IMR-90 (cell line): ENCODE data around the gene PPP1R12B. TPM values are rescaled to one million over a fixed set of nuclear protein-coding genes. Genes with fewer than 3 reads are reported as not detected.

Experiments
- ATAC-seq: fragments of 200-7000 bp; cut with Tn5 transposase; 2 replicates; pipeline ENCODE4 v1.9.1; 2020; ENCODE audit warnings: low read depth, mild to moderate bottlenecking, moderate library complexity
- BruUV-seq: library from RNA; stranded (reverse); fragments of 400-500 nt; replicated peaks from 2 replicates; lab custom pipeline; 2021; lab: Mats Ljungman, UMichigan
- CTCF ChIA-PET: fragments of 300-600 bp; formaldehyde crosslinking; extraction: SDS; loops from one replicate; lab custom pipeline; 2021; ENCODE audit warnings: antibody characterized with exemption; lab: Yijun Ruan, JAX
- POLR2A ChIA-PET: fragments of 300-600 bp; sonication (Branson Sonifier 250); formaldehyde crosslinking; loops from one replicate; lab custom pipeline; 2022; ENCODE audit warnings: antibody characterized with exemption; ENCODE audit not compliant: unreplicated experiment; lab: Charles Lee
- DNase-seq: peaks from one replicate; pipeline ENCODE4 v3.0.0; 2013
- H2AFZ ChIP-seq: replicated peaks from 2 replicates; pipeline ENCODE3; 2013; ENCODE audit warnings: low read length, mild to moderate bottlenecking; ENCODE audit not compliant: poor library complexity
- H2AK5ac ChIP-seq: 2 replicates; pipeline ENCODE4 v1.6.1; 2013; ENCODE audit warnings: low read depth, low read length, inconsistent platforms
- H2AK9ac ChIP-seq: replicated peaks from 2 replicates; pipeline ENCODE3; 2013; ENCODE audit warnings: mild to moderate bottlenecking, low read depth, low read length, moderate library complexity; ENCODE audit not compliant: poor library complexity
- H2BK120ac ChIP-seq: 2 replicates; pipeline ENCODE4 v1.6.1; 2013; ENCODE audit warnings: low read depth, low read length, inconsistent platforms
- H2BK15ac ChIP-seq: 3 replicates; pipeline ENCODE4 v1.6.1; 2013; ENCODE audit warnings: low read depth, low read length, inconsistent platforms
- H2BK20ac ChIP-seq: 2 replicates; pipeline ENCODE4 v1.6.1; 2013; ENCODE audit warnings: low read depth, mild to moderate bottlenecking, inconsistent platforms, low read length, moderate library complexity
- H2BK5ac ChIP-seq: 2 replicates; pipeline ENCODE4 v1.6.1; 2013; ENCODE audit warnings: mild to moderate bottlenecking, low read depth, low read length, inconsistent platforms; ENCODE audit not compliant: poor library complexity, severe bottlenecking
- H3K14ac ChIP-seq: replicated peaks from 2 replicates; pipeline ENCODE4 v1.6.1; 2013; ENCODE audit warnings: low read depth, low read length, inconsistent platforms
- H3K18ac ChIP-seq: 2 replicates; pipeline ENCODE4 v1.6.1; 2013; ENCODE audit warnings: low read depth, low read length, control low read depth
- H3K23ac ChIP-seq: 2 replicates; pipeline ENCODE4 v1.6.1; 2013; ENCODE audit warnings: low read depth, low read length, inconsistent platforms
- H3K27ac ChIP-seq: 2 replicates; pipeline ENCODE4 v1.5.1; 2013; ENCODE audit warnings: mild to moderate bottlenecking, control low read depth, low read length; ENCODE audit not compliant: insufficient read depth
- H3K27me3 ChIP-seq: 2 replicates; pipeline ENCODE4 v1.6.1; 2013; ENCODE audit warnings: low read length; ENCODE audit not compliant: control insufficient read depth, insufficient read depth
- H3K36me3 ChIP-seq: 2 replicates; pipeline ENCODE4 v1.6.1; 2013; ENCODE audit warnings: low read length, mixed read lengths; ENCODE audit not compliant: control insufficient read depth, insufficient read depth
- H3K4ac ChIP-seq: 2 replicates; pipeline ENCODE4 v1.6.1; 2013; ENCODE audit warnings: low read depth, low read length, inconsistent platforms
- H3K4me1 ChIP-seq: 2 replicates; pipeline ENCODE4 v1.6.1; 2013; ENCODE audit warnings: low read length, mixed read lengths; ENCODE audit not compliant: control insufficient read depth, insufficient read depth
- H3K4me2 ChIP-seq: 2 replicates; pipeline ENCODE4 v1.6.1; 2013; ENCODE audit warnings: low read depth, mild to moderate bottlenecking, control low read depth, low read length, moderate library complexity
- H3K4me3 ChIP-seq: 2 replicates; pipeline ENCODE4 v1.5.1; 2013; ENCODE audit warnings: low read depth, mild to moderate bottlenecking, control low read depth, low read length, moderate library complexity; ENCODE audit not compliant: insufficient read depth
- H3K56ac ChIP-seq: 2 replicates; pipeline ENCODE4 v1.6.1; 2013; ENCODE audit warnings: low read length, inconsistent platforms; ENCODE audit not compliant: insufficient read depth; ENCODE audit errors: extremely low read depth
- H3K79me1 ChIP-seq, 2 experiments: 2 replicates each; pipeline ENCODE4 v1.6.1; 2013; ENCODE audit warnings: low read length in 2 of 2, inconsistent platforms in 1 of 2, low read depth in 1 of 2
- H3K9ac ChIP-seq: 2 replicates; pipeline ENCODE4 v1.6.1; 2013; ENCODE audit warnings: low read depth, low read length, control low read depth
- H3K9me1 ChIP-seq: 2 replicates; pipeline ENCODE4 v1.6.1; 2013; ENCODE audit warnings: low read length, inconsistent platforms; ENCODE audit not compliant: insufficient read depth
- H3K9me3 ChIP-seq: 2 replicates; pipeline ENCODE4 v1.6.1; 2013; ENCODE audit warnings: low read length; ENCODE audit not compliant: control insufficient read depth, insufficient read depth
- H4K20me1 ChIP-seq: 2 replicates; pipeline ENCODE4 v1.6.1; 2013; ENCODE audit warnings: low read length, inconsistent platforms; ENCODE audit not compliant: insufficient read depth
- H4K5ac ChIP-seq: 2 replicates; pipeline ENCODE4 v1.6.1; 2013; ENCODE audit warnings: mild to moderate bottlenecking, low read depth, low read length, control low read depth
- H4K8ac ChIP-seq, 2 experiments: 2 replicates each; pipeline ENCODE4 v1.6.1; 2013; ENCODE audit warnings: low read depth in 2 of 2, low read length in 2 of 2, control low read depth in 1 of 2, inconsistent platforms in 1 of 2
- H4K91ac ChIP-seq: 2 replicates; pipeline ENCODE4 v1.6.1; 2013; ENCODE audit warnings: low read depth, low read length, inconsistent platforms; ENCODE audit not compliant: insufficient read depth
- BHLHE40 ChIP-seq: fragments of 150-350 bp; IDR thresholded peaks from 2 replicates; pipeline ENCODE4 v1.6.1; 2016; ENCODE audit warnings: mild to moderate bottlenecking, low read depth, low read length
- CEBPB ChIP-seq: IDR thresholded peaks from 2 replicates; pipeline ENCODE4 v1.6.1; 2012; ENCODE audit warnings: low read depth, low read length, improper control_type of control experiment
- CHD1 ChIP-seq: IDR thresholded peaks from 2 replicates; pipeline ENCODE4 v1.6.1; 2012; ENCODE audit warnings: low read depth, low read length, improper control_type of control experiment
- CTCF ChIP-seq: conservative IDR thresholded peaks from 2 replicates; pipeline ENCODE4 v1.5.1; 2012; ENCODE audit warnings: mild to moderate bottlenecking, low read depth, low read length, improper control_type of control experiment
- ELK1 ChIP-seq: fragments of 150-350 bp; IDR thresholded peaks from 2 replicates; pipeline ENCODE4 v1.6.1; 2016; ENCODE audit warnings: low read depth, mild to moderate bottlenecking, low read length, moderate library complexity, borderline replicate concordance
- FOS ChIP-seq: fragments of 150-350 bp; IDR thresholded peaks from 2 replicates; pipeline ENCODE4 v1.6.1; 2016; ENCODE audit warnings: low read depth, low read length
- MAFK ChIP-seq: IDR thresholded peaks from 2 replicates; pipeline ENCODE4 v1.6.1; 2012; ENCODE audit warnings: low read depth, low read length, improper control_type of control experiment
- MAZ ChIP-seq: IDR thresholded peaks from 2 replicates; pipeline ENCODE4 v1.6.1; 2012; ENCODE audit warnings: low read depth, mild to moderate bottlenecking, low read length, improper control_type of control experiment, moderate library complexity, borderline replicate concordance
- MXI1 ChIP-seq: IDR thresholded peaks from 2 replicates; pipeline ENCODE4 v1.6.1; 2012; ENCODE audit warnings: low read depth, mild to moderate bottlenecking, low read length, moderate library complexity, borderline replicate concordance
- NFE2L2 ChIP-seq: fragments of 150-350 bp; IDR thresholded peaks from 2 replicates; pipeline ENCODE4 v1.6.1; 2016; ENCODE audit warnings: low read depth, mild to moderate bottlenecking, low read length
- POLR2A ChIP-seq: IDR thresholded peaks from 2 replicates; pipeline ENCODE4 v1.6.1; 2012; ENCODE audit warnings: mild to moderate bottlenecking, low read depth, low read length
- RAD21 ChIP-seq: IDR thresholded peaks from 2 replicates; pipeline ENCODE4 v1.6.1; 2012; ENCODE audit warnings: low read length, improper control_type of control experiment
- RCOR1 ChIP-seq: IDR thresholded peaks from 2 replicates; pipeline ENCODE4 v1.6.1; 2012; ENCODE audit warnings: mild to moderate bottlenecking, low read length, improper control_type of control experiment; ENCODE audit not compliant: insufficient replicate concordance
- RFX5 ChIP-seq: IDR thresholded peaks from 2 replicates; pipeline ENCODE4 v1.8.0; 2012; ENCODE audit warnings: low read depth, mild to moderate bottlenecking, low read length, moderate library complexity
- SMC3 ChIP-seq: fragments of 150-350 bp; IDR thresholded peaks from 2 replicates; pipeline ENCODE4 v1.6.1; 2016; ENCODE audit warnings: low read depth, mild to moderate bottlenecking, antibody characterized with exemption, low read length, moderate library complexity
- USF2 ChIP-seq: fragments of 150-350 bp; IDR thresholded peaks from 2 replicates; pipeline ENCODE4 v1.6.1; 2017; ENCODE audit warnings: mild to moderate bottlenecking, antibody characterized with exemption, low read length, low read depth
- dilution Hi-C: fragments of 300-500 bp; cut with HindIII; formaldehyde crosslinking; loops from one replicate; pipeline ENCODE4 v1.14.3; 2018; ENCODE audit warnings: low sequenced_read_pairs; ENCODE audit not compliant: unreplicated experiment
- in situ Hi-C: fragments of 300-500 bp; cut with MboI; formaldehyde crosslinking; loops from 3 replicates; pipeline ENCODE4 v1.14.3; 2019; ENCODE audit warnings: low sequenced_read_pairs, inconsistent platforms, mixed read lengths
- intact Hi-C: fragments of 100-400 bp; cut with micrococcal nuclease; formaldehyde crosslinking; loops from 2 replicates; pipeline ENCODE4 v1.10.0; 2022
- polyA plus RNA-seq, 3 experiments: library from polyadenylated mRNA; depleted of rRNA; stranded (reverse); fragments of >200 nt; gene quantifications; 2 replicates each; pipeline ENCODE4 v1.2.3, GENCODE V29; 2012; ENCODE audit warnings: low replicate concordance in 1 of 3
- total RNA-seq: library from RNA; depleted of rRNA; stranded (reverse); fragments of >200 nt; gene quantifications from 2 replicates; pipeline ENCODE4 v1.2.3, GENCODE V29; 2012

Gene PPP1R12B
- total and polyA plus RNA-seq, 2 of the 4 experiments (the other 2 are of a cell fraction), result 8.5 to 12.0 TPM

- H3K27ac ChIP-seq, result no peak overlapping the region
- ChIA-PET POLR2A (no interaction called here), CTCF (no interaction called here)
- no peak overlapping the region for H2BK120ac ChIP-seq
- H2AK5ac ChIP-seq, result no peak overlapping the region
- H3K4me3 ChIP-seq, result no peak overlapping the region
- H3K9me1 ChIP-seq, result peaks cover 6% of the 10 kb centered on the region; the same call in 1 of the 2 replicates
- H2BK20ac ChIP-seq, result no peak overlapping the region
- no peak for DNase-seq
- no peak overlapping the region for H3K9ac ChIP-seq
- no peaks in the 10 kb centered on the region for H3K27me3 ChIP-seq
- no peaks in the 10 kb centered on the region for H3K79me1 ChIP-seq
- dilution Hi-C loops (no loop called here), intact Hi-C loops (loop anchor here (10.0 kb wide), 1 partner anchor 1169 kb away; no protein-coding TSS in a partner anchor), in situ Hi-C loops (no loop called here)
- TF ChIP-seq ELK1 (no peak), RFX5 (no peak), RCOR1 (no peak), USF2 (no peak), SMC3 (no peak), MXI1 (no peak), CTCF (no peak), NFE2L2 (no peak), MAFK (no peak), CHD1 (no peak), RAD21 (no peak), FOS (no peak), CEBPB (no peak), BHLHE40 (no peak), MAZ (no peak), POLR2A (no peak)
- H3K4me1 ChIP-seq, result no peaks in the 10 kb centered on the region
- H3K18ac ChIP-seq, result no peak overlapping the region
- H3K56ac ChIP-seq, result no peak overlapping the region
- H3K4ac ChIP-seq, result no peak overlapping the region
- no peak overlapping the region for H2AK9ac ChIP-seq
- no TSS peak for BruUV-seq
- H3K4me2 ChIP-seq, result no peak overlapping the region
- H3K9me3 ChIP-seq, result no peaks in the 10 kb centered on the region
- H3K36me3 ChIP-seq, result peaks cover 9% of the 10 kb centered on the region
- H2BK5ac ChIP-seq, result no peak overlapping the region
- H3K14ac ChIP-seq, result no peak overlapping the region
- no peak overlapping the region for H4K5ac ChIP-seq
- H4K8ac ChIP-seq, result no peak overlapping the region
- H4K20me1 ChIP-seq, result no peaks in the 10 kb centered on the region
- no peak overlapping the region for H3K23ac ChIP-seq
- no peak overlapping the region for H2BK15ac ChIP-seq
- no peak overlapping the region for H2AFZ ChIP-seq
- ATAC-seq, result no peak
- no peak overlapping the region for H4K91ac ChIP-seq
Observed at GRCh38 chr1:202434059-202434458, 85.6 kb downstream of the PPP1R12B start.
